ENCODE data around the gene PLEKHM2.

DNA sequence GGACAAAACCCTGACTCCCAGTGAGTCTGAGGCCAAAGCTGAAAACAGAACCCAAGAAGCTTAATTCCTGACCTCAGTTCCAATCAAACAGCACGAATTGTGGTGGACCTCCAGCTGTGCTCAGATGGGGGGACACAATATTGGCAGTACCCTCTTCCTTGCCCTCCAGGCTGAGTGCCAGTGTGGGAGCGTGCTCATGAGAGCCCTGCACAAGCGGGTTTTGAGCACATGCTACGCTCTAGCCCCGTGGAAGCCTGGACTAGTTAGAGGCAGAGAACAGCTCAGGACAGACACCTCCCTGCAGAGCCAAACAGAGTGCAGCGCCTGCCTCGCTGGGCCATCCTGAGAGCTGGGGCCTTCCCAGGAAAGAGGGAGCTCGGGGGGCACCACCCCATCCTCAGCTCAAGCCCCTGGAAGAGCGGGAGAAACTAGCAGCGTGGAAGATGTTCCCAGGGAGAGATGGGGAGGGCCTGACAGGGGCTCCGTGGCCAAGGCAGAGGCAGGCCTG lies 49.2 kb downstream of the PLEKHM2 start:
- TF ChIP-seq, protein P1, sequence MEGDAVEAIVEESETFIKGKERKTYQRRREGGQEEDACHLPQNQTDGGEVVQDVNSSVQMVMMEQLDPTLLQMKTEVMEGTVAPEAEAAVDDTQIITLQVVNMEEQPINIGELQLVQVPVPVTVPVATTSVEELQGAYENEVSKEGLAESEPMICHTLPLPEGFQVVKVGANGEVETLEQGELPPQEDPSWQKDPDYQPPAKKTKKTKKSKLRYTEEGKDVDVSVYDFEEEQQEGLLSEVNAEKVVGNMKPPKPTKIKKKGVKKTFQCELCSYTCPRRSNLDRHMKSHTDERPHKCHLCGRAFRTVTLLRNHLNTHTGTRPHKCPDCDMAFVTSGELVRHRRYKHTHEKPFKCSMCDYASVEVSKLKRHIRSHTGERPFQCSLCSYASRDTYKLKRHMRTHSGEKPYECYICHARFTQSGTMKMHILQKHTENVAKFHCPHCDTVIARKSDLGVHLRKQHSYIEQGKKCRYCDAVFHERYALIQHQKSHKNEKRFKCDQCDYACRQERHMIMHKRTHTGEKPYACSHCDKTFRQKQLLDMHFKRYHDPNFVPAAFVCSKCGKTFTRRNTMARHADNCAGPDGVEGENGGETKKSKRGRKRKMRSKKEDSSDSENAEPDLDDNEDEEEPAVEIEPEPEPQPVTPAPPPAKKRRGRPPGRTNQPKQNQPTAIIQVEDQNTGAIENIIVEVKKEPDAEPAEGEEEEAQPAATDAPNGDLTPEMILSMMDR (IDR thresholded peaks at IDR 0.05 in 2 of 3, conservative IDR thresholded peaks at IDR 0.05 in 1 of 3; ENCODE audit: borderline replicate concordance in 1 of 3, insufficient read depth in 1 of 3, low read depth in 2 of 3, low read length in 2 of 3), result no peak
- TF ChIP-seq EZH2 (IDR thresholded peaks at IDR 0.05) (no peak), POLR2A (IDR thresholded peaks at IDR 0.05; ENCODE audit: borderline replicate concordance, extremely low read depth, insufficient read depth, insufficient read length) (no peak), ZNF274 (IDR thresholded peaks at IDR 0.05; ENCODE audit: low read depth, low read length) (no peak), POLR2AphosphoS5 (IDR thresholded peaks at IDR 0.05; ENCODE audit: low read depth, low read length) (no peak), SP1 (IDR thresholded peaks at IDR 0.05; ENCODE audit: low read depth) (no peak)
- TF ChIP-seq, protein P2, sequence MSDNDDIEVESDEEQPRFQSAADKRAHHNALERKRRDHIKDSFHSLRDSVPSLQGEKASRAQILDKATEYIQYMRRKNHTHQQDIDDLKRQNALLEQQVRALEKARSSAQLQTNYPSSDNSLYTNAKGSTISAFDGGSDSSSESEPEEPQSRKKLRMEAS (IDR thresholded peaks at IDR 0.05), result no peak

Measured in HCT116 (cell line).